Lower leg skin (tissue), 4 donors: ENCODE data around the gene OR56A1. TPM values are rescaled to one million over a fixed set of nuclear protein-coding genes. Genes with fewer than 3 reads are reported as not detected.

Experiments
- DNase-seq, 2 donors: peaks; one replicate each; pipeline ENCODE4 v3.0.0-alpha.2; 2019; ENCODE audit warnings: low spot score in 2 of 2
- H3K4me3 ChIP-seq: fragments of 200-600 bp; sonication (generic); 2 replicates; pipeline ENCODE4 v1.5.1; 2017; ENCODE audit warnings: mild to moderate bottlenecking, low read depth; ENCODE audit not compliant: poor library complexity, severe bottlenecking
- CTCF ChIP-seq, 3 donors: fragments of 450-650 bp; IDR thresholded peaks; one replicate each; pipeline ENCODE4 v1.5.1; 2016; ENCODE audit warnings: antibody characterized with exemption in 3 of 3, mild to moderate bottlenecking in 3 of 3, moderate library complexity in 2 of 3
- POLR2A ChIP-seq, 2 donors: fragments of 450-650 bp; IDR thresholded peaks; one replicate each; pipeline ENCODE4 v1.6.1; 2016 to 2017; ENCODE audit warnings: antibody characterized with exemption in 2 of 2, mild to moderate bottlenecking in 1 of 2, moderate library complexity in 1 of 2
- WGBS, 2 donors: methylation state at CpG; one replicate each; pipeline ENCODE4 v1.1.5; 2018; 5-methylcytosine and 5-hydroxymethylcytosine counted together
- intact Hi-C: fragments of 100-400 bp; cut with DNase I; formaldehyde crosslinking; loops from one replicate; pipeline ENCODE4 v1.15.0; 2023; ENCODE audit warnings: low total_unique reads
- total RNA-seq, 4 donors: library from RNA; depleted of rRNA; stranded (reverse); fragments of >200 nt; gene quantifications; one replicate each; pipeline ENCODE4 v1.1.0, GENCODE V29; 2016

Gene OR56A1
- total RNA-seq, 4 donors from 2014 or later, result 0.10 to 0.19 (median 0.12) TPM; not detected in 1

GRCh38 chr11:6061475-6061874 lies 30.9 kb upstream of the OR56A1 start:
- 75% methylated on average over 3 of the region's 3 CpGs for WGBS, 2 donors
- TF ChIP-seq CTCF (IDR thresholded peaks at IDR 0.05), result no peak
- no peak for TF ChIP-seq POLR2A (IDR thresholded peaks at IDR 0.05)
- no peak for DNase-seq
- intact Hi-C loops, result no loop called here
- no peak overlapping the region for H3K4me3 ChIP-seq

- 80 to 81% methylated on average over 8 of the region's 8 CpGs for WGBS, 2 donors
- H3K4me3 ChIP-seq, result no peak overlapping the region
- DNase-seq, result no peak
- no peak for TF ChIP-seq POLR2A (IDR thresholded peaks at IDR 0.05)
- no peak for TF ChIP-seq CTCF (IDR thresholded peaks at IDR 0.05)
- intact Hi-C loops, result no loop called here
Measured at GRCh38 chr11:6057452-6057851, 26.9 kb upstream of the OR56A1 start.

GRCh38 chr11:6055569-6055968 lies 25.0 kb upstream of the OR56A1 start:
- TF ChIP-seq POLR2A (IDR thresholded peaks at IDR 0.05) (no peak), CTCF (IDR thresholded peaks at IDR 0.05) (no peak)
- no peak overlapping the region for H3K4me3 ChIP-seq
- no peak for DNase-seq
- intact Hi-C loops, result no loop called here

DNA sequence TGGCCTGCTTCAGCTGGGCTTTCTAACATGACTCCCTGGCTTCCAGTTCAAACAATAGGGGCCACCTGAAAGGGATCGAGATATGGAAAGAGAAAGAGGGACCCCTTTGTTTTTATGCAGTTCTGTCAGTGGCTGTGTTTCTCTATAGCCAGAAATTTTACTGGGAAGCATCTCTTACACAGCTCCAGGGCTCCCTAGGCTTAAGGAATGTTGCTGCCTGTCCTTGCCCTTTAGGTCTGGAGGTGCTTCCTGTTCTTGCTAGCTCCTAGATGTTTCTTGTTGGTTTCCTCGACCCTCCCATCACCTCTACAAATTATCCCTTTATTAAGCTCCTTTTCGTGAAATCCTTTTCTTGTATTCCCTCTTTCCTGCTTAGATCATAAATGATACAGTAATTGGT lies 21.8 kb upstream of the OR56A1 start:
- WGBS, 2 donors, result 66 to 69% methylated on average over 3 of the region's 3 CpGs
- intact Hi-C loops, result no loop called here

GRCh38 chr11:6040874-6041273 lies 10.3 kb upstream of the OR56A1 start:
- no peak for TF ChIP-seq CTCF (IDR thresholded peaks at IDR 0.05)
- no peak for TF ChIP-seq POLR2A (IDR thresholded peaks at IDR 0.05)
- H3K4me3 ChIP-seq, result no peak overlapping the region
- 51 to 53% methylated on average over 4 of the region's 4 CpGs for WGBS, 2 donors
- DNase-seq, result no peak
- intact Hi-C loops, result no loop called here

More for the DNA sequence above, 21.8 kb upstream of the OR56A1 start:
- no peak overlapping the region for H3K4me3 ChIP-seq
- DNase-seq, result no peak
- TF ChIP-seq CTCF (IDR thresholded peaks at IDR 0.05) (no peak), POLR2A (IDR thresholded peaks at IDR 0.05) (no peak)

DNA sequence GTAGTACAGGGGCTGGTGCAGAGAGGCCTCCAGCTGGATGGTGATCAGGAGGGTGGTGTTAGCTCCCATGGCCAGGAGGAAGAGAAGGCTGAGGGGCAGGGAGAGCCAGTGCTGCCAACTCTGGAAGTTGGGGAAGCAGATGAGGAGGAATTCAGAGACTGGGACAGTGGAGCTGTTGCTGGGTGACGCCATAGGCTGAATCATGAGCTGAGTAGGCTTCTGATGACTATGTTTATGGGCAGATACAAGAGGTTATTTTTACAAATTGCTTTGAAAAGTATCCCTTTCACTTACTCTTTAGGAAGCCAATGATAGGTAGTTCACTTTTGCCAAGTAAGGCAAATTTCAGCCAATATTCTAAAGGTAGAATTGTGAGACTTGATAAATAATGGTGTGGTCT lies 3.1 kb downstream of the OR56A1 start:
- intact Hi-C loops, result loop anchor here (5.0 kb wide), 1 partner anchor 330 kb away; no protein-coding TSS in a partner anchor
- H3K4me3 ChIP-seq, result no peak overlapping the region
- no peak for DNase-seq
- TF ChIP-seq POLR2A (IDR thresholded peaks at IDR 0.05), result no peak
- no peak for TF ChIP-seq CTCF (IDR thresholded peaks at IDR 0.05)
- WGBS, 2 donors, result 78 to 88% methylated on average over 1 of the region's 1 CpG
